ENCODE results near the gene KRTAP1-3. TPM values are rescaled to one million over a fixed set of nuclear protein-coding genes. Genes with fewer than 3 reads are reported as not detected.

KRTAP1-3 gene
- total and polyA plus RNA-seq, 3 experiments from 2014 or later, result not detected

GRCh38 chr17:41012326-41013120 lies 22.2 kb downstream of the KRTAP1-3 start:
- H3K27ac Mint-ChIP-seq, result no peak overlapping the region
- Histone ChIP-seq H3K4me1 (ENCODE audit: insufficient read depth, low read length) (no peaks in the 10 kb centered on the region), H3K27ac (ENCODE audit: low read depth, low read length) (no peak overlapping the region), H3K4me3 (ENCODE audit: low read length) (no peak overlapping the region), H3K9me3 (ENCODE audit: low read length) (no peaks in the 10 kb centered on the region), H3K36me3 (ENCODE audit: insufficient read depth, low read length) (no peaks in the 10 kb centered on the region), H3K27me3 (ENCODE audit: insufficient read depth, low read length, poor library complexity, severe bottlenecking) (peaks cover 4% of the 10 kb centered on the region)
- no peaks in the 10 kb centered on the region for H3K9me3 Mint-ChIP-seq
- no peaks in the 10 kb centered on the region for H3K36me3 Mint-ChIP-seq
- no peaks in the 10 kb centered on the region for H3K4me1 Mint-ChIP-seq
- ChIA-PET CTCF (no interaction called here), POLR2A (no interaction called here)
- H3K27me3 Mint-ChIP-seq, result peaks cover 3 to 15% of the 10 kb centered on the region in 2 donors
- H3K4me3 Mint-ChIP-seq, result no peak overlapping the region
- DNase-seq, result no peak

DNA sequence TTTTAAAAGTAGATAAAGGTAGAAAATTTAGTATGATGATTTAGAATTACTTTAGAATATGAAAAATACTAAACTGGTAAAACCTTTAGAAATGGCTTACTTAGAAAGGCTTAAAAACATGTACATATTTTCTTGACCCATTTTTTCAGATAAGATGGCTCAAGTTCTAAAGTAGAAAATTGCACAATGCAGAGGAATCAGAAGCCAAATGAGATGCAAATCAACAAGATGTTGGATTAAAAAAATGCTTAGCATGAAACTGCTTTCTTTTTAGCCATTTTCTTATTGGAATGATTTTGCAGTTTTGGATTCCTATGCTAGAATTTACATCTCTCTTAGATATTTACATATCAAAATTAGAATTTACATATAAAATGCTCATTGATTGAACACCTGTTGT lies 24.2 kb downstream of the KRTAP1-3 start:
- ChIA-PET POLR2A (no interaction called here), CTCF (no interaction called here)
- no peaks in the 10 kb centered on the region for H3K36me3 ChIP-seq (ENCODE audit: insufficient read depth, low read length)
- H3K9me3 Mint-ChIP-seq, result no peaks in the 10 kb centered on the region
- no peak overlapping the region for H3K4me3 Mint-ChIP-seq
- H3K36me3 Mint-ChIP-seq, result no peaks in the 10 kb centered on the region
- no peaks in the 10 kb centered on the region for H3K4me1 ChIP-seq (ENCODE audit: insufficient read depth, low read length)
- no peaks in the 10 kb centered on the region for H3K9me3 ChIP-seq (ENCODE audit: low read length)
- no peak overlapping the region for H3K27ac Mint-ChIP-seq
- peaks cover 4% of the 10 kb centered on the region for H3K27me3 ChIP-seq (ENCODE audit: insufficient read depth, low read length, poor library complexity, severe bottlenecking)
- H3K27ac ChIP-seq (ENCODE audit: low read depth, low read length), result no peak overlapping the region
- peaks cover 3 to 13% of the 10 kb centered on the region in 2 donors for H3K27me3 Mint-ChIP-seq
- H3K4me1 Mint-ChIP-seq, result no peaks in the 10 kb centered on the region
- no peak overlapping the region for H3K4me3 ChIP-seq (ENCODE audit: low read length)
- no peak for DNase-seq

DNA sequence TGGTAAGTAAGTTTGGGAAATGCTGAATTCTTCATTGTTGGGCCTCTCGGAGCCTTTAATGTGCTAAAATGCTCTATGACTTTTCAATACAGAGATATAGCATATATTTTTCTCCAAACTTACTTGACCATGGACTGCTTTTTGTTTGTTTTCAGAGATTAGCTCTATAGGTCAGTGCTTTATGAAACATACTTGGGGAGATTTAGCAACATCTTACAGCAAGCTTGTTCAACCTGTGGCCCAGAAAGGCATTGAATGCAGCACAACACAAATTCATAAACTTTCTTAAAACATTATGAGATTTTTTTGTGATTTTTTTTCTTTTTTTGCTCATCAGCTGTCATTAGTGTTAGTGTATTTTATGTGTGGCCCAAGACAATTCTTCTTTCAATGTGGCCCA lies 24.7 kb downstream of the KRTAP1-3 start:
- no peaks in the 10 kb centered on the region for H3K36me3 Mint-ChIP-seq
- Histone ChIP-seq H3K27me3 (ENCODE audit: insufficient read depth, low read length, poor library complexity, severe bottlenecking) (peaks cover 4% of the 10 kb centered on the region), H3K27ac (ENCODE audit: low read depth, low read length) (no peak overlapping the region), H3K9me3 (ENCODE audit: low read length) (no peaks in the 10 kb centered on the region), H3K36me3 (ENCODE audit: insufficient read depth, low read length) (no peaks in the 10 kb centered on the region), H3K4me1 (ENCODE audit: insufficient read depth, low read length) (no peaks in the 10 kb centered on the region), H3K4me3 (ENCODE audit: low read length) (no peak overlapping the region)
- H3K9me3 Mint-ChIP-seq, result no peaks in the 10 kb centered on the region
- peaks cover 3 to 11% of the 10 kb centered on the region in 2 donors for H3K27me3 Mint-ChIP-seq
- no peaks in the 10 kb centered on the region for H3K4me1 Mint-ChIP-seq
- no peak for DNase-seq
- ChIA-PET POLR2A (no interaction called here), CTCF (interaction anchor here (0.9 kb wide), 1 partner anchor 12 kb away, joined by 3 read pairs; no protein-coding TSS in a partner anchor)
- H3K27ac Mint-ChIP-seq, result no peak overlapping the region
- no peak overlapping the region for H3K4me3 Mint-ChIP-seq

GRCh38 chr17:41009301-41009760 lies 25.3 kb downstream of the KRTAP1-3 start:
- no peaks in the 10 kb centered on the region for H3K9me3 Mint-ChIP-seq

GRCh38 chr17:41008811-41009210 lies 25.9 kb downstream of the KRTAP1-3 start, which contains the start of gene KRTAP3-1:
KRTAP3-1 (minus strand) TSS chr17:41009128; CDS start chr17:41009074, 54 bp downstream.
- no peak within 1 kb of the TSS for H3K27ac ChIP-seq (ENCODE audit: low read depth, low read length)
- no peaks in the 10 kb centered on the region for H3K9me3 Mint-ChIP-seq
- no peaks in the 10 kb centered on the region for H3K4me1 ChIP-seq (ENCODE audit: insufficient read depth, low read length)
- no peak within 1 kb of the TSS for H3K27ac Mint-ChIP-seq
- H3K36me3 ChIP-seq (ENCODE audit: insufficient read depth, low read length), result no peaks in the 10 kb centered on the region
- POLR2A ChIA-PET, result no interaction called here
- CTCF ChIA-PET, result no interaction called here
- no peak within 1 kb of the TSS for H3K4me3 ChIP-seq (ENCODE audit: low read length)
- no peak within 1 kb of the TSS for H3K4me3 Mint-ChIP-seq
- H3K27me3 Mint-ChIP-seq, result peaks cover 6 to 17% of the 10 kb centered on the region in 2 donors
- H3K4me1 Mint-ChIP-seq, result no peaks in the 10 kb centered on the region
- peaks cover 4% of the 10 kb centered on the region for H3K27me3 ChIP-seq (ENCODE audit: insufficient read depth, low read length, poor library complexity, severe bottlenecking)
- no peaks in the 10 kb centered on the region for H3K9me3 ChIP-seq (ENCODE audit: low read length)
- H3K36me3 Mint-ChIP-seq, result no peaks in the 10 kb centered on the region
- no peak for DNase-seq

More at GRCh38 chr17:41009301-41009760, 25.3 kb downstream of the KRTAP1-3 start:
- Histone ChIP-seq H3K9me3 (ENCODE audit: low read length) (no peaks in the 10 kb centered on the region), H3K4me1 (ENCODE audit: insufficient read depth, low read length) (no peaks in the 10 kb centered on the region), H3K27me3 (ENCODE audit: insufficient read depth, low read length, poor library complexity, severe bottlenecking) (peaks cover 4% of the 10 kb centered on the region), H3K27ac (ENCODE audit: low read depth, low read length) (no peak overlapping the region), H3K36me3 (ENCODE audit: insufficient read depth, low read length) (no peaks in the 10 kb centered on the region), H3K4me3 (ENCODE audit: low read length) (no peak overlapping the region)
- Mint-ChIP-seq H3K36me3 (no peaks in the 10 kb centered on the region), H3K27me3 (peaks cover 3 to 12% of the 10 kb centered on the region in 2 donors), H3K4me1 (no peaks in the 10 kb centered on the region), H3K27ac (no peak overlapping the region), H3K4me3 (no peak overlapping the region)
- ChIA-PET CTCF (interaction anchor here (0.9 kb wide), 1 partner anchor 12 kb away, joined by 3 read pairs; no protein-coding TSS in a partner anchor), POLR2A (no interaction called here)
- DNase-seq, result no peak

DNA sequence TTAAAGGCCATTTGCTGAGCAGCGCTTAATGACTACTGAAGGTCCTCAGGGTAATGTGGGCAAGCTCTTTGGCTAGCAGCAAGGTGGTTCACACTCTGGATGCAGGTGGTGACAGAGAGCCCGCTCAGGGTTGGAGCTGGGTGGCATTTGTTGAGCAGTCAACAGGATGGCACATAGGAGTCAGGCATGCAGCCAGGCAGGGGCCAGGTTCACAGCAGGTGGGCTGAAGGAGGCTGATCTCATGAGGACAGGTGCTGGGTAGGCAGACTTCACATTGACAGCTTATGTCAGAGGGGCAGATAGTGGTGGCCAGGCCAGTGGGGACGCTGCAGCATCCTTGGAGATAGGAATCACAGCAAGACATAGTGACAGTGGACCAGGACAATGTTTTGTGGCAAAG lies 30.3 kb downstream of the KRTAP1-3 start:
- no peak for DNase-seq
- no peaks in the 10 kb centered on the region for H3K9me3 Mint-ChIP-seq
- no peak overlapping the region for H3K27ac Mint-ChIP-seq

GRCh38 chr17:41003926-41004325 lies 30.7 kb downstream of the KRTAP1-3 start:
- Mint-ChIP-seq H3K9me3 (no peaks in the 10 kb centered on the region), H3K27ac (no peak overlapping the region), H3K4me1 (no peaks in the 10 kb centered on the region), H3K27me3 (peaks cover 19 to 53% of the 10 kb centered on the region in 2 donors), H3K36me3 (no peaks in the 10 kb centered on the region), H3K4me3 (no peak overlapping the region)
- Histone ChIP-seq H3K27me3 (ENCODE audit: insufficient read depth, low read length, poor library complexity, severe bottlenecking) (no peaks in the 10 kb centered on the region), H3K36me3 (ENCODE audit: insufficient read depth, low read length) (no peaks in the 10 kb centered on the region), H3K4me1 (ENCODE audit: insufficient read depth, low read length) (no peaks in the 10 kb centered on the region), H3K4me3 (ENCODE audit: low read length) (no peak overlapping the region), H3K27ac (ENCODE audit: low read depth, low read length) (no peak overlapping the region), H3K9me3 (ENCODE audit: low read length) (no peaks in the 10 kb centered on the region)
- no peak for DNase-seq
- CTCF ChIA-PET, result no interaction called here
- POLR2A ChIA-PET, result no interaction called here

More for the DNA sequence above, 30.3 kb downstream of the KRTAP1-3 start:
- CTCF ChIA-PET, result no interaction called here
- H3K9me3 ChIP-seq (ENCODE audit: low read length), result no peaks in the 10 kb centered on the region
- H3K4me3 ChIP-seq (ENCODE audit: low read length), result no peak overlapping the region
- no peaks in the 10 kb centered on the region for H3K4me1 Mint-ChIP-seq
- no peak overlapping the region for H3K4me3 Mint-ChIP-seq
- H3K36me3 ChIP-seq (ENCODE audit: insufficient read depth, low read length), result no peaks in the 10 kb centered on the region
- H3K27ac ChIP-seq (ENCODE audit: low read depth, low read length), result no peak overlapping the region
- H3K27me3 Mint-ChIP-seq, result peaks cover 17 to 49% of the 10 kb centered on the region in 2 donors
- H3K27me3 ChIP-seq (ENCODE audit: insufficient read depth, low read length, poor library complexity, severe bottlenecking), result peaks cover 2% of the 10 kb centered on the region
- POLR2A ChIA-PET, result no interaction called here
- no peaks in the 10 kb centered on the region for H3K36me3 Mint-ChIP-seq
- H3K4me1 ChIP-seq (ENCODE audit: insufficient read depth, low read length), result no peaks in the 10 kb centered on the region

- Mint-ChIP-seq H3K4me3 (no peak overlapping the region), H3K27me3 (peaks cover 23 to 64% of the 10 kb centered on the region in 2 donors), H3K27ac (no peak overlapping the region), H3K4me1 (no peaks in the 10 kb centered on the region), H3K9me3 (no peaks in the 10 kb centered on the region), H3K36me3 (no peaks in the 10 kb centered on the region)
- Histone ChIP-seq H3K36me3 (ENCODE audit: insufficient read depth, low read length) (no peaks in the 10 kb centered on the region), H3K4me1 (ENCODE audit: insufficient read depth, low read length) (no peaks in the 10 kb centered on the region), H3K27me3 (ENCODE audit: insufficient read depth, low read length, poor library complexity, severe bottlenecking) (no peaks in the 10 kb centered on the region), H3K9me3 (ENCODE audit: low read length) (no peaks in the 10 kb centered on the region), H3K4me3 (ENCODE audit: low read length) (no peak overlapping the region), H3K27ac (ENCODE audit: low read depth, low read length) (no peak overlapping the region)
- POLR2A ChIA-PET, result no interaction called here
- CTCF ChIA-PET, result no interaction called here
- DNase-seq, result no peak
Observed at GRCh38 chr17:41002814-41003213, 31.9 kb downstream of the KRTAP1-3 start.
